Mesenchymal stem cell (in vitro differentiated cells and primary cell): ENCODE results near the gene TAF4.

Experiments
- DNase-seq: peaks from one replicate; pipeline ENCODE4 v3.0.0-alpha.2; 2013
- H2AFZ ChIP-seq: one replicate; pipeline ENCODE4 v1.6.1; 2013; ENCODE audit warnings: low read depth, mild to moderate bottlenecking, control low read depth, inconsistent platforms, low read length, moderate library complexity
- H2AK5ac ChIP-seq: 2 replicates; pipeline ENCODE4 v1.6.1; 2013; ENCODE audit warnings: low read length, moderate library complexity, mild to moderate bottlenecking, inconsistent platforms; ENCODE audit not compliant: severe bottlenecking
- H2BK120ac ChIP-seq: one replicate; pipeline ENCODE4 v1.6.1; 2013; ENCODE audit warnings: low read depth, mild to moderate bottlenecking, inconsistent platforms, low read length, moderate library complexity
- H2BK12ac ChIP-seq, 2 experiments: one replicate each; pipeline ENCODE4 v1.6.1; 2013; ENCODE audit warnings: inconsistent platforms in 2 of 2, low read length in 2 of 2, mild to moderate bottlenecking in 2 of 2, moderate library complexity in 2 of 2, control low read depth in 1 of 2
- H2BK15ac ChIP-seq: one replicate; pipeline ENCODE4 v1.6.1; 2013; ENCODE audit warnings: mild to moderate bottlenecking, low read depth, inconsistent platforms; ENCODE audit not compliant: poor library complexity, severe bottlenecking
- H2BK5ac ChIP-seq: 2 replicates; pipeline ENCODE4 v1.6.1; 2013; ENCODE audit warnings: low read depth, mild to moderate bottlenecking, low read length, control low read depth, inconsistent platforms; ENCODE audit not compliant: poor library complexity, severe bottlenecking
- H3K14ac ChIP-seq, 2 experiments: one replicate each; pipeline ENCODE4 v1.6.1; 2013; ENCODE audit warnings: inconsistent platforms in 2 of 2, low read length in 2 of 2, control low read depth in 1 of 2, mild to moderate bottlenecking in 1 of 2, moderate library complexity in 1 of 2
- H3K18ac ChIP-seq, 2 experiments: one replicate each; pipeline ENCODE4 v1.6.1; 2013; ENCODE audit warnings: inconsistent platforms in 2 of 2, low read length in 2 of 2, control low read depth in 1 of 2, low read depth in 1 of 2, mild to moderate bottlenecking in 1 of 2
- H3K23ac ChIP-seq, 2 experiments: one replicate each; pipeline ENCODE4 v1.6.1; 2013; ENCODE audit warnings: inconsistent platforms in 2 of 2, low read length in 2 of 2, mild to moderate bottlenecking in 2 of 2, moderate library complexity in 2 of 2, control low read depth in 1 of 2
- H3K27ac ChIP-seq: 2 replicates; pipeline ENCODE4 v1.5.1; 2013; ENCODE audit warnings: mild to moderate bottlenecking, moderate library complexity, low read length, control low read depth, inconsistent platforms; ENCODE audit not compliant: poor library complexity, severe bottlenecking
- H3K27me3 ChIP-seq, 2 experiments: 2 replicates each; pipeline versions ENCODE4 v1.6.1 to v1.7.0; 2013; ENCODE audit warnings: low read length in 2 of 2, mild to moderate bottlenecking in 2 of 2, moderate library complexity in 2 of 2, control low read depth in 1 of 2, inconsistent platforms in 1 of 2; ENCODE audit not compliant: control insufficient read depth in 1 of 2, insufficient read depth in 1 of 2
- H3K36me3 ChIP-seq, 2 experiments: 2 replicates each; pipeline versions ENCODE4 v1.6.1 to v1.7.0; 2013; ENCODE audit warnings: low read length in 2 of 2, control low read depth in 1 of 2, inconsistent platforms in 1 of 2, low read depth in 1 of 2, mild to moderate bottlenecking in 1 of 2; ENCODE audit not compliant: insufficient read depth in 2 of 2, control insufficient read depth in 1 of 2
- H3K4ac ChIP-seq, 2 experiments: one replicate each; pipeline ENCODE4 v1.6.1; 2013; ENCODE audit warnings: inconsistent platforms in 2 of 2, low read length in 2 of 2, mild to moderate bottlenecking in 2 of 2, moderate library complexity in 2 of 2, control low read depth in 1 of 2, low read depth in 1 of 2
- H3K4me1 ChIP-seq: 2 replicates; pipeline ENCODE4 v1.6.1; 2013; ENCODE audit warnings: low read depth, low read length, control low read depth; ENCODE audit not compliant: control insufficient read depth, insufficient read depth
- H3K4me2 ChIP-seq: 2 replicates; pipeline ENCODE4 v1.6.1; 2013; ENCODE audit warnings: low read length, mild to moderate bottlenecking, inconsistent platforms; ENCODE audit not compliant: poor library complexity, severe bottlenecking
- H3K4me3 ChIP-seq, 2 experiments: 2 replicates each; pipeline versions ENCODE4 v1.5.1 to v1.7.0; 2013; ENCODE audit warnings: low read length in 2 of 2, mild to moderate bottlenecking in 2 of 2, control low read depth in 1 of 2, low read depth in 1 of 2; ENCODE audit not compliant: insufficient read depth in 1 of 2
- H3K79me1 ChIP-seq: replicated peaks from 2 replicates; pipeline ENCODE4 v1.6.1; 2013; ENCODE audit warnings: mild to moderate bottlenecking, control low read depth, low read length, inconsistent platforms; ENCODE audit not compliant: poor library complexity, severe bottlenecking
- H3K9ac ChIP-seq: 2 replicates; pipeline ENCODE4 v1.7.0; 2013; ENCODE audit warnings: mild to moderate bottlenecking, low read length, moderate library complexity
- H3K9me3 ChIP-seq: 2 replicates; pipeline ENCODE4 v1.7.0; 2013; ENCODE audit warnings: mild to moderate bottlenecking, low read length; ENCODE audit not compliant: control insufficient read depth
- H4K8ac ChIP-seq: one replicate; pipeline ENCODE4 v1.6.1; 2013; ENCODE audit warnings: inconsistent platforms, mild to moderate bottlenecking, low read length, moderate library complexity
- H4K91ac ChIP-seq: one replicate; pipeline ENCODE4 v1.6.1; 2013; ENCODE audit warnings: mild to moderate bottlenecking, low read length, inconsistent platforms
- whole genome bisulfite sequencing: methylation state at CpG from one replicate; pipeline ENCODE4 v1.1.7; 2013; ENCODE audit warnings: mixed read lengths; 5-methylcytosine and 5-hydroxymethylcytosine counted together

TAF4 gene

DNA sequence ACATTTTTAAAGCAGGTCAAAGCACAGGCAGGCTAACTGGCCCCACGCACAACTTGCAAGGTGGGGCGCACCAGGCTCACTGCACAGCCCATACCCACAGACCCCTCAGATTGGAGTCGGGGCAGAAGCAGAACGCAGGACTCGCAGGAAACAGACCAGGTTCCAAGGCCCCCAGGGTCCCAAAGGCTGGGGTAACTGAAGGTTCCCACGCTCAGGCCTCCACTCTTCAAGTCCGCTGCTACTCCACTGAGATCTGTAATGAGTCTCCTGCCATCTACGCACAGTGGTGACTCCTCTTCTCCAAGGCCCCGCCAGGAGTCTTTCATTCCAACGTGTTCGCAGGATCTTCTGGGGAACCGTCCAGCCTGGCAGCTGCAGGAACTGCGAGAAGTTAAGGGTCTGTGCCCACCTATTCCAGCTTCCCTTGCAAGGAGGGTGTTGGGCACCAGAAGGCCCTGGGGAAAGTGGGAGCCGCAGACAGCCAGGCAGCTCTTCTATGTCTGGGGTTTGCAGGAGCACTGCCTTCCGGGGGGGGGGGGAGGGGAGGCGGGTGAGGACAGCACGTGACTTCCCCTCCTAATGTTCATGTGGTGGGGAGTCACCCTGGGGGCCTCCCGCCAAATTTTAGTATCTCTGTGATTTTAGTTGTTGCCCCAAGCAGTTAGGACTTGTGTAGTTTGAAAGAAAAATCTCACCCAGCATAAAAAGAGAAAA lies 2.0 kb upstream of the TAF4 start:
- H2BK12ac ChIP-seq: no peak overlapping the region
- no peak overlapping the region for H3K27ac ChIP-seq

DNA sequence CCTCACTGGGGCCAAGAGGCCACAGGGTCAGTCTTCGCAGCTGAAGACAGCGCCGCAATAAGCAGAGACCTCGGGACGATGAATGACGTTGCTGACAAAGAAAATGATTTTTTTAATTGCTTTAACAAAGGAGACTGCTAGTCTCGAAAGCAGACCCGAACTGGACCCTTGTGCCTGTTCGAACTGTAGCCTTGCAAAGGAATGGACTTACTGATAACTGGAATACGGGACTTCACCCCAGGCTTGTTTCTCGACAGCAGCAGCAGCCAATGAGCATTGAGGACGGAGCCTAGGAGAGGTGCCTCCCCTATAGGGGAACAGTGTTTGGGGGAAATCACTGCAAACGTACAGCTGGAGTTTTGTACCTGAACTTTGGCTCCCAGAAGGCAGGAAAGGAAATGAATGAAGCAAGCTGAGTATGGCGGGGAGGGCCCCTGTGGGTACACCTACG lies 1.3 kb upstream of the TAF4 start:
- WGBS: 14% methylated on average over 14 of the region's 15 CpGs
- no peaks in the 10 kb centered on the region for H3K9me3 ChIP-seq
- no peak overlapping the region for H3K18ac ChIP-seq
- H4K8ac ChIP-seq: no peak overlapping the region
- H3K4me1 ChIP-seq: peaks cover 17% of the 10 kb centered on the region
- no peak overlapping the region for H2BK15ac ChIP-seq
- H3K36me3 ChIP-seq: peaks cover 0 to 9% of the 10 kb centered on the region in 2 experiments
- no peak overlapping the region for H3K23ac ChIP-seq
- no peak for DNase-seq
- peak overlapping the region; percentile 89 for H3K9ac ChIP-seq
- no peak overlapping the region for H2BK5ac ChIP-seq
- H3K79me1 ChIP-seq: peaks cover 12% of the 10 kb centered on the region
- H3K27me3 ChIP-seq: no peaks in the 10 kb centered on the region
- H2BK120ac ChIP-seq: no peak overlapping the region
- no peak overlapping the region for H2AFZ ChIP-seq
- H3K4ac ChIP-seq: no peak overlapping the region
- peak overlapping the region in 1 of 2 experiments; percentile 18 for H3K14ac ChIP-seq
- H3K27ac ChIP-seq: no peak overlapping the region
- H2AK5ac ChIP-seq: no peak overlapping the region
- no peak overlapping the region for H4K91ac ChIP-seq
- H3K4me2 ChIP-seq: peak overlapping the region; percentile 77
- H2BK12ac ChIP-seq: no peak overlapping the region
- H3K4me3 ChIP-seq: peak overlapping the region in 1 of 2 experiments; percentile 82

More for the DNA sequence above, 2.0 kb upstream of the TAF4 start:
- no peak overlapping the region for H4K91ac ChIP-seq
- H3K4ac ChIP-seq: no peak overlapping the region
- H3K79me1 ChIP-seq: peaks cover 9% of the 10 kb centered on the region
- DNase-seq: no peak
- H2AK5ac ChIP-seq: no peak overlapping the region
- H3K4me2 ChIP-seq: no peak overlapping the region
- no peak overlapping the region for H3K23ac ChIP-seq
- H4K8ac ChIP-seq: no peak overlapping the region
- H3K9ac ChIP-seq: no peak overlapping the region
- H2BK120ac ChIP-seq: no peak overlapping the region
- no peak overlapping the region for H2AFZ ChIP-seq
- H3K9me3 ChIP-seq: peaks cover 2% of the 10 kb centered on the region
- WGBS: 81% methylated on average over 15 of the region's 18 CpGs
- H3K36me3 ChIP-seq: peaks cover 0 to 9% of the 10 kb centered on the region in 2 experiments
- no peak overlapping the region for H2BK5ac ChIP-seq
- H2BK15ac ChIP-seq: no peak overlapping the region
- H3K4me3 ChIP-seq: no peak overlapping the region
- peaks cover 17% of the 10 kb centered on the region for H3K4me1 ChIP-seq
- H3K18ac ChIP-seq: no peak overlapping the region
- H3K27me3 ChIP-seq: no peaks in the 10 kb centered on the region
- H3K14ac ChIP-seq: no peak overlapping the region

DNA sequence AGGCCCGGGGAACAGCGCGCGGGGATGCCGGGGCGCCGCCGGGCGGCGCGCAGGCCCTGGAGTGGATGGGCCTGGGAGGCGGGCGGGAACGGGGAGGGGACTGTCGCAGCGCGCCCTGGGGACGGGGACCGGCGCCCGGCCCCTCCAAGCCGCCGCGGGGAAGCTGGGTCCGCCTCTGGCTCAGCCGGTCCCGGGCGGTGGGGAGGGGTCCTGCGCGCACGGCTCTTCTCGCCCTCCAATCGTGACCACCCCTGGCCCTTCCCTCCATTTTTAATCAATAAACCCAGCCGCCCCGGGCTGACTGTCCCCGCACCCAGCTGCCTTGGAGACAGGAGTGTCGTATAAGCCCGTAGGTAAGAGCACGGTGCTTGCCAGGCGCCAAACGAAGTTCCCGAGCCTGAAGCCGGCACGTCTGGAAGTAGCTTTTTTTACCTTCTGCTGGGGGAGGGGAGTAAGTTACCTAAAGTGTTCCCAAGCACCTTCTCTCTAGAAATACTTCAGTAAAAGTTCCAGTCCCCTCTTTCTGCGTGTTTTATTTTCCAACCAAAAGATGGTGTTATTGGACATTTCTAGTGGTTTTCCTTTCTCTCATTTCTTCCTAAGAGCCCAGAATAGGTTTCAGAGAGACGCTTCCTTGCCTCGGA lies 780 bp upstream of the TAF4 start:
- Histone ChIP-seq H2BK15ac (peak overlapping the region; percentile 94), H3K23ac (no peak overlapping the region), H2AFZ (peak overlapping the region; percentile 60), H3K4me3 (peak overlapping the region; percentile 77 to 82), H3K4me1 (peaks cover 17% of the 10 kb centered on the region), H2BK5ac (no peak overlapping the region), H3K4me2 (peak overlapping the region; percentile 77), H2BK12ac (no peak overlapping the region), H3K4ac (peak overlapping the region; percentile 70 to 75), H3K18ac (peak overlapping the region; percentile 87 to 92), H2AK5ac (no peak overlapping the region), H3K79me1 (peaks cover 15% of the 10 kb centered on the region), H4K91ac (peak overlapping the region; percentile 79), H3K9me3 (no peaks in the 10 kb centered on the region), H3K9ac (peak overlapping the region; percentile 89), H3K27ac (peak overlapping the region; percentile 6), H3K27me3 (no peaks in the 10 kb centered on the region), H3K36me3 (peaks cover 0 to 9% of the 10 kb centered on the region in 2 experiments), H4K8ac (peak overlapping the region; percentile 97), H3K14ac (no peak overlapping the region), H2BK120ac (peak overlapping the region; percentile 96)
- WGBS: under 1% methylated on average over 19 of the region's 47 CpGs
- peak; percentile 48 for DNase-seq
